Activated CD8-positive, alpha-beta T cell treated with anti-CD3 and anti-CD28 coated beads for 36 hours (primary cell): Measurements from ENCODE around the gene BAD. TPM values are rescaled to one million over a fixed set of nuclear protein-coding genes. Genes with fewer than 3 reads are reported as not detected.

Experiments
- ATAC-seq: fragments of 200-7000 bp; cut with Tn5 transposase; one replicate; pipeline ENCODE4 v1.10.0; 2021; ENCODE audit warnings: mild to moderate bottlenecking, moderate library complexity
- CTCF ChIA-PET: fragments of 350-600 bp; sonication (Branson Sonifier 250); formaldehyde crosslinking; loops from one replicate; lab custom pipeline; 2021; ENCODE audit warnings: antibody characterized with exemption; lab: Charles Lee
- POLR2A ChIA-PET: fragments of 350-600 bp; sonication (Branson Sonifier 250); formaldehyde crosslinking; loops from one replicate; lab custom pipeline; 2021; ENCODE audit warnings: antibody characterized with exemption; lab: Charles Lee
- DNase-seq: peaks from one replicate; pipeline ENCODE4 v3.0.0-alpha.2; 2020
- H3K27ac Mint-ChIP-seq: one replicate; pipeline ENCODE4 v1.8.0; 2021; ENCODE audit warnings: mild to moderate bottlenecking, mixed read lengths
- H3K27me3 Mint-ChIP-seq: one replicate; pipeline ENCODE4 v1.8.0; 2021; ENCODE audit warnings: mixed read lengths
- H3K36me3 Mint-ChIP-seq: one replicate; pipeline ENCODE4 v1.8.0; 2021; ENCODE audit warnings: low read depth, mixed read lengths
- H3K4me1 Mint-ChIP-seq: one replicate; pipeline ENCODE4 v1.8.0; 2021; ENCODE audit warnings: low read depth, mixed read lengths
- H3K4me3 Mint-ChIP-seq: one replicate; pipeline ENCODE4 v1.8.0; 2021; ENCODE audit warnings: mild to moderate bottlenecking, moderate library complexity, mixed read lengths
- H3K9me3 Mint-ChIP-seq: one replicate; pipeline ENCODE4 v1.8.0; 2021; ENCODE audit warnings: mixed read lengths
- intact Hi-C: fragments of 100-400 bp; cut with micrococcal nuclease; formaldehyde crosslinking; loops from one replicate; pipeline ENCODE4 v1.10.0; 2022
- total RNA-seq, 2 experiments: library from RNA; stranded (reverse); gene quantifications; one replicate each; pipeline ENCODE4 v1.2.3, GENCODE V29; 2021
- TF ChIP-seq, protein P1 (sequence below): fragments of 200-600 bp; IDR thresholded peaks from one replicate; pipeline ENCODE4 v1.8.0; 2022; ENCODE audit warnings: antibody characterized with exemption, mild to moderate bottlenecking

BAD gene
- total RNA-seq, 2 experiments from 2014 or later, result 17.2 to 17.7 TPM

DNA sequence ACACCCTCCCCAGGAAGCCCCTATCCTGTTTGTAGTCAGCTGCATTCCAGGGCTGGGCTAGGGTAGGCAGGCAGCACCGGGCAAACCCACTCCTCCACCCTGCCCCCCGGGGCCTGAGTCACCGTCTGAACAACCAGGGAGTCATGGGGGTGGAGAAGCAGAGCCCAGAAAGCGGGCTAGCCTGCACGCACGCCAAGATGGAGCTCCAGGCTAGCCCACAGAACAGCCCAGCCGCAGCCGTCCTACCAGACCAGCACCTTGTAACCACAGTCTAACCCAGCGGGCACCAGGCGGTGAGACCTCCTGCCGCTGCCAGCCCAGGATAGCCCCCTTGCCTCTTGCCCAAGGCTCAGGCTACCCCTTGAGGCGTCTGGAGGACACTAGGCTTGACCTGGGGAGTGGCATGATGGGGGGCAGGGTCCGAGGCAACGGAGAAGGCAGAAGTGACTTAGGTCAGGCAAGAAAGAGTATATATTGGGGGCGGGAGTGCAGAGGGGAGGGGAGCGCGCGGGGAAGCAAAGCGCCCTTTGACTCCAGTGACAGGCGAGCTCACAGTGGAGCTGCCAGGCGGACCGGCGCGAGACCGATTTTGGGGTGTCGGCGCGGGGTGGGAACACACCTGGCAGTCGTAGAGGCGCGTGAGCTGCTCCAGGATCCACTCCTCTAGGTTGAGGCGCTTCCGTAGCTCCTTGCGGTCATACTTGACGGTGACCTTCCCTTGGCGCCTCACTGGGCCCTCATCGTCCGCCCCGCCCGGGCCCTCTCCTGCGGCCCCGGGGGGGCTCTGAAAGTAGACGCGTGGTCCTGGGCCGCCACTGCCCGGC is 38.5 kb downstream of the BAD start:
- peak; percentile 90 for DNase-seq
- H3K4me1 Mint-ChIP-seq, result peaks cover 30% of the 10 kb centered on the region
- peak; percentile 5 for ATAC-seq
- peak overlapping the region; percentile 93 for H3K27ac Mint-ChIP-seq
- POLR2A ChIA-PET, result interaction anchor here (0.6 to 10.0 kb wide), 10 partner anchors 9 to 1608 kb away, joined by 3 to 132 read pairs (median 12); partner anchors contain the start of genes FERMT3, NUDT22, PRDX5 and TRMT112
- TF ChIP-seq, protein P1, sequence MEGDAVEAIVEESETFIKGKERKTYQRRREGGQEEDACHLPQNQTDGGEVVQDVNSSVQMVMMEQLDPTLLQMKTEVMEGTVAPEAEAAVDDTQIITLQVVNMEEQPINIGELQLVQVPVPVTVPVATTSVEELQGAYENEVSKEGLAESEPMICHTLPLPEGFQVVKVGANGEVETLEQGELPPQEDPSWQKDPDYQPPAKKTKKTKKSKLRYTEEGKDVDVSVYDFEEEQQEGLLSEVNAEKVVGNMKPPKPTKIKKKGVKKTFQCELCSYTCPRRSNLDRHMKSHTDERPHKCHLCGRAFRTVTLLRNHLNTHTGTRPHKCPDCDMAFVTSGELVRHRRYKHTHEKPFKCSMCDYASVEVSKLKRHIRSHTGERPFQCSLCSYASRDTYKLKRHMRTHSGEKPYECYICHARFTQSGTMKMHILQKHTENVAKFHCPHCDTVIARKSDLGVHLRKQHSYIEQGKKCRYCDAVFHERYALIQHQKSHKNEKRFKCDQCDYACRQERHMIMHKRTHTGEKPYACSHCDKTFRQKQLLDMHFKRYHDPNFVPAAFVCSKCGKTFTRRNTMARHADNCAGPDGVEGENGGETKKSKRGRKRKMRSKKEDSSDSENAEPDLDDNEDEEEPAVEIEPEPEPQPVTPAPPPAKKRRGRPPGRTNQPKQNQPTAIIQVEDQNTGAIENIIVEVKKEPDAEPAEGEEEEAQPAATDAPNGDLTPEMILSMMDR, result no peak
- no peaks in the 10 kb centered on the region for H3K9me3 Mint-ChIP-seq
- H3K36me3 Mint-ChIP-seq, result peaks cover 28% of the 10 kb centered on the region
- CTCF ChIA-PET, result interaction anchor here (0.9 to 4.6 kb wide), 11 partner anchors 10 to 86 kb away, joined by 3 to 35 read pairs (median 6); partner anchors contain the start of genes CATSPERZ, FERMT3, NUDT22 and PRDX5
- H3K27me3 Mint-ChIP-seq, result no peaks in the 10 kb centered on the region
- peak overlapping the region; percentile 94 for H3K4me3 Mint-ChIP-seq
- intact Hi-C loops, result loop anchor here (10.0 kb wide), 1 partner anchor 59 kb away; the partner anchor contains the start of genes CATSPERZ and ESRRA

DNA sequence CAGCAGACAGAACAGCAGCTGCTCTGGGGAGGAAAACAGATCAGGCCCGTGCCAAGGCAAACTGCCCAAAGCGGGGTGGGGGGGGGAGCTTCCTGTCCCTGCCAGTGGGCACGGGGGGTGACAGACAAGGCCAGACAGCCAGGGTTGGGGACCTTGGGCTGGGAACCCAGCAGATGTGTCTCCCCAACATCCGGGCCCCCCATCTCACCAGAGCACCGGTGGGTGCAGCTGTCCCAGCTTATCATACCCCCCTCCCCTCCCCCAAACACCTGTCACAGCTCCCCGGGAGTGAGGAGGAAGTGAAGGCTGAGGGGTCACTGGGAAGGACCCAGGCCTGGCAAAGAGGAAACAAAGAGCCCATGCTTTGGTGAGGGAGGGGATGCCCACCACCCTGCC is 39.1 kb downstream of the BAD start:
- intact Hi-C loops, result loop anchor here (10.0 kb wide), 1 partner anchor 59 kb away; the partner anchor contains the start of genes CATSPERZ and ESRRA
- Mint-ChIP-seq H3K27ac (peak overlapping the region; percentile 93), H3K4me1 (peaks cover 28% of the 10 kb centered on the region), H3K4me3 (peak overlapping the region; percentile 94), H3K36me3 (peaks cover 30% of the 10 kb centered on the region), H3K27me3 (no peaks in the 10 kb centered on the region), H3K9me3 (no peaks in the 10 kb centered on the region)
- peak; percentile 59 for DNase-seq
- TF ChIP-seq, protein P1, result no peak
- no peak for ATAC-seq
- CTCF ChIA-PET, result interaction anchor here (0.9 to 4.6 kb wide), 8 partner anchors 11 to 87 kb away, joined by 3 to 35 read pairs (median 6); partner anchors contain the start of genes CATSPERZ, FERMT3, NUDT22 and PRDX5
- POLR2A ChIA-PET, result interaction anchor here (0.9 to 10.0 kb wide), 8 partner anchors 9 to 72 kb away, joined by 3 to 132 read pairs (median 17); partner anchors contain the start of genes FERMT3, NUDT22, PRDX5 and TRMT112

DNA sequence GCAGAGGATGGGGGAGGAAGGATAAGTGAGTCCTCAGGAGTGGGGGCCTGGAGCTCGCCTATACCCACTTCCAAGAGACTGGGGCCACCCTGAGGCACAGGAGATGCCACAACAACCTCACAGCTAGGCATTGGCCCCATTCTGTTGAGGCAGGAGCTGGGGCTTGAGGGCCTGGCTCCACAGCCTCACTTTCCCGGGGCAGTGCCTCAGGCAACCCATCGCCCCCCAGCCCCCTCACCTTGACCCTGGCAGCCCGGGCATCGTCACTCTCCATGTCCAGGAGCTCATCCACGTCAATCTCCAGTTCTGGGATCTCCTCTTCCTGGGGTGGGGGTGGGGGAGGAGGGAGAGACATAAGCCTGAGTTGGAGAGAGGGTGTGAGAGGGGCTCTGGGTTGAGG is 39.5 kb downstream of the BAD start:
- peak overlapping the region; percentile 93 for H3K27ac Mint-ChIP-seq
- no peaks in the 10 kb centered on the region for H3K9me3 Mint-ChIP-seq
- peak overlapping the region; percentile 94 for H3K4me3 Mint-ChIP-seq
- TF ChIP-seq, protein P1, result no peak
- intact Hi-C loops, result loop anchor here (10.0 kb wide), 1 partner anchor 60 kb away; the partner anchor contains the start of genes CATSPERZ and ESRRA
- H3K36me3 Mint-ChIP-seq, result peaks cover 33% of the 10 kb centered on the region
- H3K4me1 Mint-ChIP-seq, result peaks cover 28% of the 10 kb centered on the region
- H3K27me3 Mint-ChIP-seq, result no peaks in the 10 kb centered on the region
- no peak for DNase-seq
- ATAC-seq, result no peak
- CTCF ChIA-PET, result interaction anchor here (0.9 to 4.6 kb wide), 9 partner anchors 11 to 87 kb away, joined by 3 to 35 read pairs (median 7); partner anchors contain the start of genes CATSPERZ, FERMT3, NUDT22 and PRDX5
- POLR2A ChIA-PET, result interaction anchor here (0.6 to 10.0 kb wide), 8 partner anchors 9 to 73 kb away, joined by 3 to 132 read pairs (median 17); partner anchors contain the start of genes FERMT3, NUDT22, PRDX5 and TRMT112

DNA sequence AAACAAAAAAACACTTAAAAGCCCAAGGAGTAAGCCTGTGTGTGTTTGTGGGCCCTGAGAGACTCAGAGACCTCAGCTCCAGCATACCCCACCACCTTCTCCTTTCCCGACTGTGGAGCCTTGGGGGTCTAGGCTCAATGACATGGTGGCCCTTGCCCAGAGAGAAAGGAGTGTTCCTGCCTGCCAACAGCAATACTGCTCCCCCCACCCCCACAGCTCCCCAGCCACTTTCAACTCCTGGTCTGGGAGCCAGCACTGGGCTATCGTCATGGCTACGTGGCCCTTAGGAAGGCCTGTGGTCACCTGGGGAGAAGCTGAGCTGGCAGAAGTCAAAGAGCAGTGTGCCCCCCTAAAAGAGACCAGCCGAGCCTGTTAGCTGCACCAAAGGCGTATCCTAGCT is 40.4 kb downstream of the BAD start:
- ChIA-PET POLR2A (interaction anchor here (1.4 to 10.0 kb wide), 10 partner anchors 11 to 116 kb away, joined by 4 to 132 read pairs (median 10); partner anchors contain the start of genes FERMT3, NUDT22, PRDX5 and TRMT112), CTCF (interaction anchor here (0.9 to 4.6 kb wide), 8 partner anchors 8 to 88 kb away, joined by 3 to 35 read pairs (median 8); partner anchors contain the start of genes CATSPERZ, FERMT3, NUDT22 and PLCB3)
- ATAC-seq, result no peak
- Mint-ChIP-seq H3K27ac (peak overlapping the region; percentile 45), H3K4me3 (peak overlapping the region; percentile 93), H3K36me3 (peaks cover 37% of the 10 kb centered on the region), H3K9me3 (no peaks in the 10 kb centered on the region), H3K4me1 (peaks cover 33% of the 10 kb centered on the region), H3K27me3 (no peaks in the 10 kb centered on the region)
- intact Hi-C loops, result loop anchor here (10.0 kb wide), 1 partner anchor 61 kb away; the partner anchor contains the start of genes CATSPERZ and ESRRA
- DNase-seq, result no peak
- TF ChIP-seq, protein P1, result no peak
